HCT116 (cell line): ENCODE measurements around the gene NMNAT3. TPM values are rescaled to one million over a fixed set of nuclear protein-coding genes. Genes with fewer than 3 reads are reported as not detected.

Experiments used
- ATAC-seq: fragments of 200-7000 bp; cut with Tn5 transposase; 2 replicates; pipeline ENCODE4 v1.9.1; 2020; ENCODE audit warnings: mild to moderate bottlenecking, moderate library complexity
- BruUV-seq: library from RNA; stranded (reverse); fragments of 400-500 nt; replicated peaks from 2 replicates; lab custom pipeline; 2021; lab: Mats Ljungman, UMichigan
- CTCF ChIA-PET: fragments of 300-600 bp; sonication (Branson Sonifier 250); formaldehyde crosslinking; loops from one replicate; lab custom pipeline; 2021; ENCODE audit warnings: antibody characterized with exemption; lab: Charles Lee
- POLR2A ChIA-PET: fragments of 300-600, 350-600 bp; sonication (Branson Sonifier 250); formaldehyde crosslinking; loops from one replicate; lab custom pipeline; 2021; ENCODE audit warnings: antibody characterized with exemption; lab: Charles Lee
- RAD21 ChIA-PET, 2 experiments: fragments of 300-600 bp; sonication (Branson Sonifier 250); formaldehyde crosslinking; loops; one replicate each; lab custom pipeline; 2023; ENCODE audit warnings: low total read pairs in 2 of 2; ENCODE audit not compliant: uncharacterized antibody in 2 of 2, unreplicated experiment in 2 of 2, low non-redundant PET in 1 of 2; lab: Charles Lee
- DNase-seq: peaks from one replicate; pipeline ENCODE4 v3.0.0-alpha.2; 2010; ENCODE audit warnings: low read depth, low spot score
- H2AFZ ChIP-seq: fragments of 200-600 bp; shearing (Covaris generic), sonication (generic); 2 replicates; pipeline ENCODE4 v1.6.1; 2017; ENCODE audit warnings: low read depth, mixed run types, mixed read lengths, antibody characterized with exemption, low read length; ENCODE audit not compliant: poor library complexity, severe bottlenecking
- H3K27ac ChIP-seq: 2 replicates; pipeline ENCODE4 v1.5.1; 2012; ENCODE audit warnings: low read depth, low read length
- H3K27me3 ChIP-seq: fragments of 200-600 bp; sonication (generic); 2 replicates; pipeline ENCODE4 v1.6.1; 2016; ENCODE audit warnings: mixed run types, low read length, mixed read lengths; ENCODE audit not compliant: insufficient read depth
- H3K36me3 ChIP-seq, 2 experiments: fragments of 200-500 bp in 1 of 2; fragments of 200-600 bp in 1 of 2; sonication (Bioruptor generic) in 1 of 2; sonication (generic) in 1 of 2; 2 replicates each; pipeline versions ENCODE4 v1.5.1 to v1.6.1; 2014 to 2016; ENCODE audit warnings: low read length in 2 of 2, inconsistent platforms in 1 of 2, mixed read lengths in 1 of 2, mixed run types in 1 of 2; ENCODE audit not compliant: insufficient read depth in 2 of 2, control insufficient read depth in 1 of 2
- H3K4me1 ChIP-seq, 2 experiments: fragments of 200-600 bp in 1 of 2; sonication (generic) in 1 of 2; 2 replicates each; pipeline versions ENCODE4 v1.5.1 to v1.6.1; 2012 to 2017; ENCODE audit warnings: low read length in 2 of 2, inconsistent platforms in 1 of 2, mild to moderate bottlenecking in 1 of 2, mixed read lengths in 1 of 2, mixed run types in 1 of 2, moderate library complexity in 1 of 2; ENCODE audit not compliant: insufficient read depth in 2 of 2, control insufficient read depth in 1 of 2
- H3K4me2 ChIP-seq: fragments of 200-600 bp; sonication (generic); 2 replicates; pipeline ENCODE4 v1.6.1; 2017; ENCODE audit warnings: mixed run types, low read length, mixed read lengths
- H3K4me3 ChIP-seq, 2 experiments: fragments of 200-600 bp in 1 of 2; sonication (generic) in 1 of 2; replicated peaks in 1 of 2; 2 replicates each; pipeline ENCODE4 v1.5.1; 2011 to 2016; ENCODE audit warnings: low read length in 2 of 2, control low read depth in 1 of 2, low read depth in 1 of 2, mild to moderate bottlenecking in 1 of 2, mixed read lengths in 1 of 2, mixed run types in 1 of 2
- H3K79me2 ChIP-seq: fragments of 200-600 bp; sonication (generic); 2 replicates; pipeline ENCODE4 v1.6.1; 2017; ENCODE audit warnings: mild to moderate bottlenecking, mixed run types, low read length, moderate library complexity, mixed read lengths; ENCODE audit not compliant: insufficient read depth
- H3K9ac ChIP-seq: fragments of 200-600 bp; sonication (generic); 2 replicates; pipeline ENCODE4 v1.6.1; 2016; ENCODE audit warnings: low read length, mixed read lengths
- H3K9me2 ChIP-seq: fragments of 200-600 bp; sonication (generic), shearing (Covaris generic); 2 replicates; pipeline ENCODE4 v1.6.1; 2017; ENCODE audit warnings: mixed run types, mild to moderate bottlenecking, moderate library complexity; ENCODE audit not compliant: insufficient read depth
- H3K9me3 ChIP-seq, 2 experiments: fragments of 200-500 bp in 1 of 2; fragments of 200-600 bp in 1 of 2; sonication (Bioruptor generic) in 1 of 2; sonication (generic) in 1 of 2; 2 replicates each; pipeline ENCODE4 v1.6.1; 2014 to 2017; ENCODE audit warnings: low read length in 2 of 2, mixed read lengths in 2 of 2, inconsistent platforms in 1 of 2, low read depth in 1 of 2, mild to moderate bottlenecking in 1 of 2, mixed run types in 1 of 2, moderate library complexity in 1 of 2; ENCODE audit not compliant: control insufficient read depth in 1 of 2, insufficient read depth in 1 of 2
- H4K20me1 ChIP-seq: fragments of 200-600 bp; sonication (generic), shearing (Covaris generic); 2 replicates; pipeline ENCODE4 v1.6.1; 2017; ENCODE audit warnings: mixed run types, mild to moderate bottlenecking, moderate library complexity; ENCODE audit not compliant: insufficient read depth
- ATF3 ChIP-seq: IDR thresholded peaks from 2 replicates; pipeline ENCODE4 v1.6.1; 2012
- CBX3 ChIP-seq: IDR thresholded peaks from 2 replicates; pipeline ENCODE4 v1.6.1; 2012; ENCODE audit warnings: low read depth
- CTCF ChIP-seq, 3 experiments: fragments of 200-600 bp in 1 of 3; sonication (generic) in 1 of 3; IDR thresholded peaks in 2 of 3; conservative IDR thresholded peaks in 1 of 3; 2 replicates each; pipeline ENCODE4 v1.5.1; 2012 to 2017; ENCODE audit warnings: low read depth in 2 of 3, low read length in 2 of 3, antibody characterized with exemption in 1 of 3, borderline replicate concordance in 1 of 3, control low read depth in 1 of 3, mild to moderate bottlenecking in 1 of 3, mixed read lengths in 1 of 3, mixed run types in 1 of 3, moderate library complexity in 1 of 3; ENCODE audit not compliant: insufficient read depth in 1 of 3
- EGR1 ChIP-seq: IDR thresholded peaks from 2 replicates; pipeline ENCODE4 v1.6.1; 2012; ENCODE audit warnings: low read depth
- ELF1 ChIP-seq: IDR thresholded peaks from 2 replicates; pipeline ENCODE4 v1.6.1; 2012; ENCODE audit warnings: low read depth, borderline replicate concordance
- FOSL1 ChIP-seq: IDR thresholded peaks from 2 replicates; pipeline ENCODE4 v1.6.1; 2012; ENCODE audit warnings: low read depth
- RAD21 ChIP-seq: IDR thresholded peaks from 2 replicates; pipeline ENCODE4 v1.6.1; 2012; ENCODE audit warnings: low read depth, mild to moderate bottlenecking
- SP1 ChIP-seq: IDR thresholded peaks from 2 replicates; pipeline ENCODE4 v1.6.1; 2012; ENCODE audit warnings: low read depth
- TCF7L2 ChIP-seq: IDR thresholded peaks from 2 replicates; pipeline ENCODE4 v1.7.0; 2011; ENCODE audit warnings: borderline replicate concordance, inconsistent platforms; ENCODE audit not compliant: insufficient read depth, insufficient read length; ENCODE audit errors: extremely low read depth
- intact Hi-C: fragments of 100-400 bp; cut with micrococcal nuclease; formaldehyde crosslinking; loops from 2 replicates; pipeline ENCODE4 v1.10.0; 2022
- total RNA-seq: library from RNA; stranded (reverse); gene quantifications from one replicate; pipeline ENCODE4 v1.2.1, GENCODE V29; 2021; ENCODE audit not compliant: unreplicated experiment
- TF ChIP-seq, protein P1 (sequence below): IDR thresholded peaks from 2 replicates; pipeline ENCODE4 v1.6.1; 2011; ENCODE audit warnings: mild to moderate bottlenecking, low read length, moderate library complexity; ENCODE audit not compliant: insufficient replicate concordance; ENCODE audit errors: extremely low read depth

The NMNAT3 gene
- total RNA-seq, 1 experiment from 2014 or later = 5.7 TPM

GRCh38 chr3:139672884-139673283 is 4.9 kb downstream of the NMNAT3 start:
- ChIA-PET CTCF (interaction anchor here (0.6 kb wide), 1 partner anchor 954 kb away, joined by 5 read pairs; no protein-coding TSS in a partner anchor), POLR2A (no interaction called here), RAD21 (no interaction called here)
- Histone ChIP-seq H3K9me3 (no peaks in the 10 kb centered on the region), H3K27me3 (no peaks in the 10 kb centered on the region), H3K36me3 (no peaks in the 10 kb centered on the region), H2AFZ (no peak overlapping the region), H3K4me2 (no peak overlapping the region), H4K20me1 (no peaks in the 10 kb centered on the region)
- intact Hi-C loops = no loop called here
- BruUV-seq = no TSS peak
- DNase-seq (no peak), ATAC-seq (no peak)
- no peak for TF ChIP-seq TCF7L2
- TF ChIP-seq, all 23 proteins: peak for 0
- H3K27ac ChIP-seq = no peak overlapping the region
- no peak overlapping the region for H3K4me3 ChIP-seq
- H3K4me1 ChIP-seq = peaks cover 0 to 9% of the 10 kb centered on the region in 2 experiments; a peak in 2 of 4 replicates
- no peaks in the 10 kb centered on the region for H3K9me2 ChIP-seq
- no peak overlapping the region for H3K9ac ChIP-seq
- H3K79me2 ChIP-seq = no peaks in the 10 kb centered on the region

DNA sequence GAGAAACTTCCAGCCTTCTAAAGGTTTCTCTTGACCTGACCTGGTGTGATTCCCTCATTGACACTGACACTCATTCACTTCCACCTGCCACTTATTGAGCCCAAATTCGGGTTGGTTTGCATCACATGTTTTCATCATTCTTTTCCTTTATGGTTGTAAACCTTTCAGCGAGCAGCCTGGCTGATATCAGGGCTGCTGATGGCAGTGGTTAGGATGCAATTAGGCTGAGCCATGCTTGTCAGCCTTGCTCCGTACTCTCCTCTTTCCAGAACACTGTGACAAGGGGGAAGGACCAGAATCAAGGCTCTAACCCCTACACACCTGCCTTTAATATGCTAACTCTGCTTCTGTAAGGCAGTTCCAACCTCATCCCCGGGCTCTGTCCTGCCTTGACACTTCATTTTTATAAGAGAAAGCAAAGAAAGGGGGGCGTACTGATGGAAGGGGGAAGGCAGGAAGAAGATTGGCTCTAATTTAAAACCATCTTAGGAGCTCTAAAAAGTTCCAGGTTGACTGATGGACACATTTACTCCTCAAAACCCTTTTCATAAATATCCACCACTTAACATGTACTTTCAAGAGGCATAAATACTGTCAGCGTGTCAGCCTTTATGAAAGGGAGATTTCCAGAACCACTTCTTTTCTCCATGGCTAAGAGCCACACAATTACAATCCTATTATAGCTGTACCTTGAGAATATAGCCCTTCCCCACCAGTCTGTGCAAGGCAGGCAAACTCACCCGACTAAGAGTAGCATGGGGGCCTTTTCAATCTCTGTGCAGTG is 5.7 kb downstream of the NMNAT3 start:
- Histone ChIP-seq H3K79me2 (no peaks in the 10 kb centered on the region), H3K4me1 (peaks cover 0 to 6% of the 10 kb centered on the region in 2 experiments; a peak in 2 of 4 replicates), H4K20me1 (no peaks in the 10 kb centered on the region), H3K36me3 (no peaks in the 10 kb centered on the region), H3K4me3 (no peak overlapping the region), H3K4me2 (no peak overlapping the region), H3K9ac (no peak overlapping the region), H3K9me3 (no peaks in the 10 kb centered on the region), H3K9me2 (no peaks in the 10 kb centered on the region), H3K27me3 (no peaks in the 10 kb centered on the region), H2AFZ (no peak overlapping the region), H3K27ac (no peak overlapping the region)
- TF ChIP-seq CBX3 (no peak), RAD21 (no peak), ELF1 (no peak), CTCF (IDR thresholded peaks at IDR 0.05 in 2 of 3, conservative IDR thresholded peaks at IDR 0.05 in 1 of 3; ENCODE audit: borderline replicate concordance in 1 of 3, insufficient read depth in 1 of 3, low read depth in 2 of 3, low read length in 2 of 3) (no peak), FOSL1 (no peak), EGR1 (no peak), TCF7L2 (no peak), ATF3 (no peak), SP1 (no peak)
- TF ChIP-seq, protein P1, sequence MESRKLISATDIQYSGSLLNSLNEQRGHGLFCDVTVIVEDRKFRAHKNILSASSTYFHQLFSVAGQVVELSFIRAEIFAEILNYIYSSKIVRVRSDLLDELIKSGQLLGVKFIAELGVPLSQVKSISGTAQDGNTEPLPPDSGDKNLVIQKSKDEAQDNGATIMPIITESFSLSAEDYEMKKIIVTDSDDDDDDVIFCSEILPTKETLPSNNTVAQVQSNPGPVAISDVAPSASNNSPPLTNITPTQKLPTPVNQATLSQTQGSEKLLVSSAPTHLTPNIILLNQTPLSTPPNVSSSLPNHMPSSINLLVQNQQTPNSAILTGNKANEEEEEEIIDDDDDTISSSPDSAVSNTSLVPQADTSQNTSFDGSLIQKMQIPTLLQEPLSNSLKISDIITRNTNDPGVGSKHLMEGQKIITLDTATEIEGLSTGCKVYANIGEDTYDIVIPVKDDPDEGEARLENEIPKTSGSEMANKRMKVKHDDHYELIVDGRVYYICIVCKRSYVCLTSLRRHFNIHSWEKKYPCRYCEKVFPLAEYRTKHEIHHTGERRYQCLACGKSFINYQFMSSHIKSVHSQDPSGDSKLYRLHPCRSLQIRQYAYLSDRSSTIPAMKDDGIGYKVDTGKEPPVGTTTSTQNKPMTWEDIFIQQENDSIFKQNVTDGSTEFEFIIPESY = no peak
- BruUV-seq = no TSS peak
- ChIA-PET RAD21 (no interaction called here), POLR2A (no interaction called here), CTCF (no interaction called here)
- DNase-seq (no peak), ATAC-seq (no peak)
- intact Hi-C loops = no loop called here
